HG03159 (cell line): Measurements from ENCODE around the gene FTSJ1.
"Not testable (repeated sequence)": the region's sequence is repeated elsewhere in the genome, so short reads cannot be mapped to it uniquely, and the experiment has no call there.

Source experiments
- ATAC-seq: cut with Tn5 transposase; IDR thresholded peaks from one replicate; pipeline ENCODE4 v1.9.1; 2021; ENCODE audit warnings: mild to moderate bottlenecking, moderate library complexity; ENCODE audit not compliant: unreplicated experiment

The FTSJ1 gene

GRCh38 chrX:48492293-48492910, 16.4 kb downstream of the FTSJ1 start:
- no peak for ATAC-seq

GRCh38 chrX:48493890-48494364, 17.9 kb downstream of the FTSJ1 start:
- no peak for ATAC-seq

- no peak for ATAC-seq
Measured at GRCh38 chrX:48496660-48497059, 20.7 kb downstream of the FTSJ1 start.

- no peak for ATAC-seq
Measured at GRCh38 chrX:48497871-48498270, 21.9 kb downstream of the FTSJ1 start.

DNA sequence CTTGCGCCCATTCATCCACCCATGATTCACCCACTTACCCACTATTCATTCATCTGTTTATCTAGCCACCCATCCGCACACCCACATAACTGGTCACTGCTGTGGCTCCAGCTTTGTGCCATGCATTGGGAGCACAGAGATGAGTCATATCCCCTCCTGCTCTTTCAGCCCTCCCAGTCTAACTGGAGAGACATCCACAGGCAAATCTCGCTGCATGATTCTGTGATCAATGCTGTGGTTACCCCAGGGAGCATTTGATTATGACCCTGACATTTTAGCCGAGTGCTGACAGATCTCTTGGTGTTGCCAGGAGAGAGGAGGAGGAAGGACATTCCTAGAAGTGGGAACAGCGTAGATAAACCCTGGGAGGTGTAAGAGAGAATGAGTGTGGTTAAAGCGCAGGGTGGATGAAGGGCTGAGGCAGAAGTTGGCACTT, 22.4 kb downstream of the FTSJ1 start:
- no peak for ATAC-seq

GRCh38 chrX:48504261-48504660, 28.3 kb downstream of the FTSJ1 start:
- ATAC-seq, result no peak

- no peak for ATAC-seq
Measured at GRCh38 chrX:48505481-48505880, 29.5 kb downstream of the FTSJ1 start.

- no peak for ATAC-seq
Measured at GRCh38 chrX:48507246-48507645, 31.2 kb downstream of the FTSJ1 start.

DNA sequence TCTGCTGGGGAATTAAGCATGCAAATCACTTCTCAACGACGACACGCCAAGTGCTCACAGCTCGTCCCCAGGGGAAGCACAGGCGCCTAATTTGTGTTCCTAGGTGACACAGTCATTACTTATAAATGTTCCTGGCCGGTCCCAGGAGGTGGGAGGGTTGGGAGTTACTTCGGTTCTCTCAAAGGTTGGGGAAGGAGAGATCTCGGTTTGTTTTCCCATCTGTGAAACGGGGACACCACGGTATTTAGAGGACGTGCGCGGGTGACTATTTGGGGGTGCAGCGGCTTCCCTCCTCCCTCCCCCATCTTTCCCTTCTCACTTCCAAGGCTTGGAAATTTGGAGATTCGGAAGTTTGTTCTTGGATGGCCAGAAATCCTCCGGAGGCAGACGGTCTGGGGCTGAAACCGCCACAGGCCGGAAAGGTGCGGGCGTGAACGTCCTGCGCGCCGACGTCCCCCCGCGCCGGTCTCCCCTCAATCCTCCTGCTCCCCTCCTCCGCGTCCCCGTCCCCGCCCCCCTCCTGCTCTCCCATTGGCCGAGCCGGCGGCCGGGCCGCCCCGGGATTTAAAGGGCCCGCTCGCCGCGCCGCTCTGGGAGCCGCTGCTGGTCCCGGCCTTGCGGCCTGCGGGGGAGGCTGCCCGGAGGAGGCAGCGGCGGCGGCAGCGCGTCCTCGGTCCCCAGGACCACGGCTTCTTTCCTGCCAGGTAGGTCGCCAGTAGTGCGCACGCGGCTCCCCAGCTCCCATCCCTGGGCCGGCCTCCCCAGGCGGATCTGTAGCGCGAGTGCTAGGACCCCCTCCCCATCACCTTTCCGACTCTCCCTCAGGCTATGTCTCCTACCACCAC, 32.6 kb downstream of the FTSJ1 start, which contains the start of gene PORCN:
TSS of gene PORCN (plus strand) at position 593 of the 845 bp plus-strand sequence. CDS start 829 bp downstream, outside the sequence.
- peak; percentile 74 for ATAC-seq

GRCh38 chrX:48509245-48509590, 33.2 kb downstream of the FTSJ1 start:
- peak; percentile 13 for ATAC-seq

DNA sequence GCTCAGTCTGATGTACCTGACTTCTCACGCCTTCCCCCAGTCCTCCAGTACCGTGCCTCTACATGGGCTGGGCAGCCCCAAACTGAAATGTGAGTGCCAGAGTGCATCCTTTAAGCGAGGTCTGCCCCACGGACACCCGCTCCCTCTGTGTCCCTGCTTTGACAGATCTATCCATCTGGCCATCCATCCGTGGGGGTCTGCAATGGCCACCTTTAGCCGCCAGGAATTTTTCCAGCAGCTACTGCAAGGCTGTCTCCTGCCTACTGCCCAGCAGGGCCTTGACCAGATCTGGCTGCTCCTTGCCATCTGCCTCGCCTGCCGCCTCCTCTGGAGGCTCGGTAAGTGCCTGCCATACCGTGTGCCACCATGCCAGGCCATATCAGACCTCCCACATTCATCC, 33.6 kb downstream of the FTSJ1 start:
- ATAC-seq, result no peak

DNA sequence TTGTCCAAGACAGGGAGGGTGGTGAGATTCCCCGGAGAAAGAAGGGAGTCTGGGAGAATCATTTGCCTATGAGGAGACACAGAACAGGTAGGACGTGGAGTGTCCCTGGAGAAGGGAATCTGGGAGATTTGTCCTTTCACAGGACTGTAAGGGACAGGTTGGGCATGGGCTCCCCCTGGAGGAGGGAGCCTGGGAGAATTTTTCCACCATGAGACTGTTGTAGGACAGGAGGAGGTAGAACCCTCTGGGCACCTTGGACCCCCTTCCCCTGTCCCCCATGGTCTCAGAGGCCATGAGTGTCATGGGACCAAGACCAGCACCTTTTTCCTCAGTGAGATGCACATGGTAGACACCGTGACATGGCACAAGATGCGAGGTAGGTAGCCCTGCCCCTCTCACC, 35.6 kb downstream of the FTSJ1 start:
- no peak for ATAC-seq

DNA sequence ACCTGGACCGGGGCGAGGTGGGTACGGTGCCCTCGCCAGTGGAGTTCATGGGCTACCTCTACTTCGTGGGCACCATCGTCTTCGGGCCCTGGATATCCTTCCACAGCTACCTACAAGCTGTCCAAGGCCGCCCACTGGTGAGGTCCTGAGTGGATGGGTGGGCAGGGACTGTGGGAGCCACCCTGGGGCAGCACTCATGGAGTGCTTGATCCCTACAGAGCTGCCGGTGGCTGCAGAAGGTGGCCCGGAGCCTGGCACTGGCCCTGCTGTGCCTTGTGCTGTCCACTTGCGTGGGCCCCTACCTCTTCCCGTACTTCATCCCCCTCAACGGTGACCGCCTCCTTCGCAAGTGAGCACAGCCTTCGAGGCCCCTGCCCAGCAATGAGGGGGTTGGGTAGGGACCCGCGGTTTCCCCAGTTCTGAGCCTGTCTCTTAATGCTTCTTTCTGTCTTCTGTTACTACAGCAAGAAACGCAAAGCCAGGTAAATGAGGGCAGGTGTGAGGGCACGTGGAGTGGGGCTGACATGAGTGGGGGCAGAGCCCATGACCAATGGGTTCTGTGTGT, 36.5 kb downstream of the FTSJ1 start:
- no peak for ATAC-seq

- ATAC-seq, result no peak
Measured at GRCh38 chrX:48513670-48514069, 37.7 kb downstream of the FTSJ1 start.

DNA sequence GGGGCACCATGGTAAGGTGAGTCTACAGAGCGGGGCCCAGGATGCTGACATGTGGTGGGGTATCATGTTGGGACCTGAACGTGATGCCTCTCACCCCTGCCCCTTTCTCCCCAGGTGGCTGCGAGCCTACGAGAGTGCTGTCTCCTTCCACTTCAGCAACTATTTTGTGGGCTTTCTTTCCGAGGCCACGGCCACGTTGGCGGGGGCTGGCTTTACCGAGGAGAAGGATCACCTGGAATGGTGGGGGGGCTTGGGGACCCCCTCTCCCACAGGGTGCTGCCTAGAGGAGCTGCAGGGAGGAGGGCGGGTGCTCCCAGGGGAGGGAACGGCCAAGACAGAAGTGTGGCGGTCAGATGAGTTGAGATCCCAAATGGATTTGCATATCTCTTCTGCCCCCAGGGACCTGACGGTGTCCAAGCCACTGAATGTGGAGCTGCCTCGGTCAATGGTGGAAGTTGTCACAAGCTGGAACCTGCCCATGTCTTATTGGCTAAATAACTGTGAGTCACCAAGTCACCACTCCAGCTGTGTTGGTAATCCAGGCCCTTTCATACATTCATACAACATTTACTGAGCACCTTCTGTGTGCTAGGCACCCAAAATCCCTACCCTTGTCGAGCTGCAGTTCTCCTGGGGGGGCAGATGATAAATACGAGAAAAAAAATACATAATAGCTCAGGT, 38.3 kb downstream of the FTSJ1 start:
- ATAC-seq, result no peak

DNA sequence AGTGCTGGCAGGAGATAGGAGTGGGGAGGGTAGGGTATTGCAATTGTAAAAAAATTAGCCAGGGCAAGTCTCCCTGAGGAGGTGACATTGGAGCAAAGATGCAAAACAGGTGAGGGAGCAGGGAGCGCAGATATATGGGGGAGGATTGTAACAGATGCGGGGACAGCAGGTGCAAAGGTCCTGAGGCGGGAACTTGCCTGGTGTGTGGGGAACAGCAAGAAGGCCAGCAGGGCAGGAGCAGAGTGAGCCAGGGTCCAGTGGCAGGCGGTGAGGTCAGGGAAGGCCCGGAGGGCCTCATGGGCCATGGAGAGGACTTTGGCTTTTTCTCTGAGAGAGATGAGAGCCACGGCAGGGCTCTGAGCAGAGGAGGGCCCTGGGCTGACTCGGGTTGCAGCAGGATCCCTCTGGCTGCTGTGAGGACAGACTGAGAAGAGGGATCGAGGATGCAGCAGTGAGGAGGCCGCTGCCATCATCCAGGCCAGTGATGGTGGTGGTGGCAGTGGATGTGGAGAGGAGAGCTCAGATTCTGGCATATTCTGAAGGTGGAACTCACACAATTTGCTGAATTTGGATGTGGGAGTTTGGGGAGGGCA, 39.0 kb downstream of the FTSJ1 start:
- ATAC-seq, result no peak

DNA sequence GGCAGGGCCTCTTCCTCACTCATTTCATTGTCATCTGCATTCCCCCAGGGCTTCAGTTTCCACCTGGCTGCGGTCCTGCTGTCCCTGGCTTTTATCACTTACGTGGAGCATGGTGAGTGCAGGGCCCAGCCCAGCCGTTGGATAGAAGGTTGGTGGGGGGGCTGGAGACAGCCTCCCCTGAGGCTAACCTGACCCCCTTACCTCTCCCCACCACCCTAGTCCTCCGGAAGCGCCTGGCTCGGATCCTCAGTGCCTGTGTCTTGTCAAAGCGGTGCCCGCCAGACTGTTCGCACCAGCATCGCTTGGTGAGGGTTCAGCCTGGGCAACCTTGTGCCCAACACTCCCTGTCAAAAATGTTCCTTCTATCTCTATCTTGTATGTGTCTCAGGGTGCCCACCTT, 39.8 kb downstream of the FTSJ1 start:
- ATAC-seq, result no peak

DNA sequence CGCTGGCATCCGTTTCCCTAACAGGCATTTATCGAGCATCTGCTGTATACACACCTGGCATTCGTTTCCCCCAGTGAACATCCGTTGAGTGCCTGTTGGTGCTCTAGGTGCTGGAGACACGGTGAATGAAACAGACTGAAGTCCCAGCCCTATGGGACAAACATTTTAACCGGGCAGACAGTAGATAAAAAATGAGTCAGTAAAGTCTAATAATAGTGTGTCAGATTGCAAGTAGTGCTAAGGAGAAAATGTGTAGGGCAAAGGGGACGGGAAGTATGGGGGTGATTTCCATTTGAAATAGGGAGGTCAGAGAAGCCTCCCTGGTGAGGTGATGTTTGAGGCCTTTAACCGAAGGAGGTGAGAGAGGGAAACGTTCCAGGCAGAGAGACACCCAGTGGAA, 40.3 kb downstream of the FTSJ1 start:
- no peak for ATAC-seq

GRCh38 chrX:48516987-48517386, 41.0 kb downstream of the FTSJ1 start:
- no peak for ATAC-seq

DNA sequence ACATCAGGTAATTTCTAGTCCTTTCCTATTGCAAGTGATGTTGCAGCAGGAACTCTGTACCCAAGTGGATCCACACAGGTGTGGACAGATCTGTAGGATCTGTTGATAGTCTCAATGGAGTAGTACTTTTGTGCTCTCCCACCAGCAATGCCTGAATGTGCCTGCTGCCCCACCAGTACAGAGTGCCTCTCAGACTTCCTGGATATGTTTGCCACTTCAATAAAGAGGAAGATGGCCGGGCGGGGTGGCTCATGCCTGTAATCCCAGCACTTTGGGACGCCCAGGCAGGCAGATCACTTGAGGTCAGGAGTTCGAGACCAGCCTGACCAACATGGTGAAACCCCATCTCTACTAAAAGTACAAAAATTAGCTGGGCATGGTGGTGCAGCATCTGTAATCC, 43.5 kb downstream of the FTSJ1 start:
- not testable (repeated sequence) for ATAC-seq

DNA sequence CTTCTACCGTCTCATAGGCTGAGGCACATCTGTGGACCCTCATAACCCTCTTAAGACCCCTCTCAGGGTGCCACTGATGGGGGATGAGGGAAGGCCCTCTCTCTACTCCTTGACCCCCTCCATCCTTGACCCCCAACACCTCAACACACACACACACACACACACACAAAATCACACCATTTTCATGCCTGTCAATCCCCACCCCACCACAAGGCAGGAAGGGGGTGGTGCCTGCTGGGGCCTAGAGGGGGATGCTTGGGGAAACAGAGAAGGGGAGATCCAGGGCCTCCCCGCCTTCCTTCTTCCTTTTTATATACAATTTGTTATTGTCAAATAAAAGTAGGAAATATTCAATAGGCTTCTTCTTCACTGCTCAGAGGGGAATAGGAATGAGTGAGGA, 44.5 kb downstream of the FTSJ1 start:
- no peak for ATAC-seq
